GM12801 (cell line): ENCODE results near the gene SGMS1.

ENCODE experiments used
- CTCF ChIP-seq: IDR thresholded peaks from one replicate; pipeline ENCODE4 v1.5.1; 2011; ENCODE audit warnings: control low read depth; ENCODE audit not compliant: insufficient read length; ENCODE audit errors: extremely low read depth

Gene SGMS1

DNA sequence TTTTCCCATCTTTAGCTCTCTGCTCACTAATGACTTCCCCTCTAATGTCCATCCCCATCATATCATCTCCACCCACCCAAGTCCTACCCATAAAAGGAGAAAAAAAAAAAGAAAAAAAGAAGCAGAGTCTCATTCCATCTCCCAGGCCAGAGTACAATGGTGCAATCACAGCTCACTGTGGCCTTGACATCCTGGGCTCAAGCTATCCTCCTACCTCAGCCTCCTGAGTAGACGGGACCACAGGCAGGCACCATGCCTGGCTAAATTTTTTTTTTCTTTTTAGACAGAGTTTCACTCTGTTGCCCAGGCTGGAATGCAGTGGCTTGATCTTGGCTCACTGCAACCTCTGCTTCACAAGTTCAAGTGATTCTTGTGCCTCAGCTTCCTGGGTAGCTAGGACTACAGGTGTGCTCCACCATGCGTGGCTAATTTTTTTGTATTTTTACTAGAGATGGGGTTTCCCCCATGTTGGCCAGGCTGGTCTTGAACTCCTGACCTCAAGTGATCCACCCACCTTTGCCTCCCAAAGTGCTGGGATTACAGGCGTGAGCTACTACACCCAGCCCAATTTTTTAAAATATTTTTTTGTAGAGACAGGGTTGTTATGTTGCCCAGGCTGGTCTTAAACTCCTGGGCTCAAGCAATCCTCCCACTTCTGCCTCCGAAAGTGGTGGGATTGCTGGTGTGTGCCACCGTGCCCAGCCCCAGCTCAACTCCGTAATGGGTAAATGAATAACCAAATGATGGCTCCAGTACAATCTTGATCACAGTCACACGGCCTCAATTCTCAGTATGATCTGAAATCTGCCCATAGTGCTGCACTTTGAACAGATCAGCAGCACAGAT is 24.6 kb upstream of the SGMS1 start:
- no peak for TF ChIP-seq CTCF

DNA sequence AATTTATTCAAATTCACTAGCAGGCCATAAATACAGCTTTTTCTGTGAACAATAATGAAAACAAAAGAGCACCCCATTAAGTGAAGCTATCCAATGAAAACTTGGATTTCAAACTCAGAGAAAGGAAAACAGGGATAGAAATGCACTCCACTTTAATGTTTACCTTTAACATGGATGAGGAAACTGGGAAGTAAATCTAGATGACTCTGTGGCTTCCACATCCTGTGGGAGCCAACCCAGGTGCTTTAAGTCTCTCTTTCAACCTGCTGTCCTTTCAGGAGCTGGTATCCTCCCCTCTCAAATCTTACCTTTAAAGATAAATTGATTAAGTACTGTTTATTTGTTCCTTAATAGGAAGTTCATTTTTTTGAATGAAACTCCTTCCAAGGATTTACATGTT is 21.5 kb upstream of the SGMS1 start:
- no peak for TF ChIP-seq CTCF

DNA sequence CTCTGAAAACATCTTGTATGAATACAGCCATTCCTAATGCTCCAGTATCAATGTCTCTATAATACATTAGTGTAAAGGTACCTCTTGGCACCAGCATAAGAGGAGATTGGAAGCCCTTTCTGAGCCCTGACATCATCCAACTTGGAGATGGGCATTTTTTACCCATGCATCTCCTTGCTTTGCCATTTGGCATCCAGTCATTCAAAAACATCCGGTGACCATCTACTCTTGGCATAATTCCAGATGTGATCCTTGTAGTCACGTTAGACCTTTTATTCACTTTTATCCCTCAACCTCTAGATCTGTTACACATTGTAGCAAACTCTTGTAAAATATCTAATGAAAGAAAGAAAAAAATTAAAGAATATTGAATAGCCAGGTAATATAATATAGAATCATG is 17.9 kb upstream of the SGMS1 start:
- TF ChIP-seq CTCF: no peak

DNA sequence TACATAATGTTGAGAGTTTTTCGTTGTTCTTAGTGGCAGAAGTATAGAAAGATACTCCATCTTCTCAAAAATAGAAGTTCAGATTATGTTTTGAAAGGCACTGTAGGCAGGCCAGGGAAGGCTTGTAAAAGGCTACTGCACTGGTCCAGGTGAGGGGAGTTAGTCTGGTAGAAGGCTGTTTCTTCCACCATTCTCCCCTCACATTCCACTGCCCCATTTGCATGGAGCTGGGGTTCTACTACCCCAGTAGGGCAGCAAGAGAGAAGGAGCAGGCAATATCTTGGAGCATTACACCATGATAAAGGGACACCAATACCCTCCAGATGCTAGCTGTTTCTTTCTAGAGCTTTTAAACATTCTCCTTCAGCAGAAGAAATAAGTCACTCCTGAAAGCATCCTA is 16.5 kb upstream of the SGMS1 start:
- TF ChIP-seq CTCF: no peak

GRCh38 chr10:50636618-50637579 is 13.1 kb upstream of the SGMS1 start:
- TF ChIP-seq CTCF: no peak

GRCh38 chr10:50635286-50635685 is 11.5 kb upstream of the SGMS1 start:
- no peak for TF ChIP-seq CTCF

DNA sequence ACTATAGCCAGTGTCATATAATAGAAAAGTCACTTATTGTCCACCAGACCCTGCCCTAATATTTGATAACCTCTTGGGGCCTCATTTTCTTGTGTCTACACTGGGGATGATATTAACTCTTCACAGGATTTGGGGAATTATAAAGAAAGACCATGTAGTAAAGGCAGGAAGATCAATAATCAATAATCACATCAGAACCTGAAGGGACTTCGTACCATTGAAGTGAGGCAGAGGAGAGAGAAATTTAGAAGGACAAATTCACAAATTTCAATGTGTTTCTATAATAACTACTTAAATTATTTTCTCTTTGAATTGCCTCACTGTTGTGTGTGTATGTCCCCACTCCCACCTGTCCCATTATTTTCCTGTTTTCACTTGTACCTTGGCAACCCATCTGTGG is 10.7 kb upstream of the SGMS1 start:
- TF ChIP-seq CTCF: no peak
